Measurements from ENCODE around the gene ACAD10.

Gene ACAD10

GRCh38 chr12:111780166-111780565 lies 94.3 kb downstream of the ACAD10 start:
- DNase-seq = no peak

- DNase-seq = no peak
Observed at GRCh38 chr12:111780615-111781014, 94.8 kb downstream of the ACAD10 start.

DNA sequence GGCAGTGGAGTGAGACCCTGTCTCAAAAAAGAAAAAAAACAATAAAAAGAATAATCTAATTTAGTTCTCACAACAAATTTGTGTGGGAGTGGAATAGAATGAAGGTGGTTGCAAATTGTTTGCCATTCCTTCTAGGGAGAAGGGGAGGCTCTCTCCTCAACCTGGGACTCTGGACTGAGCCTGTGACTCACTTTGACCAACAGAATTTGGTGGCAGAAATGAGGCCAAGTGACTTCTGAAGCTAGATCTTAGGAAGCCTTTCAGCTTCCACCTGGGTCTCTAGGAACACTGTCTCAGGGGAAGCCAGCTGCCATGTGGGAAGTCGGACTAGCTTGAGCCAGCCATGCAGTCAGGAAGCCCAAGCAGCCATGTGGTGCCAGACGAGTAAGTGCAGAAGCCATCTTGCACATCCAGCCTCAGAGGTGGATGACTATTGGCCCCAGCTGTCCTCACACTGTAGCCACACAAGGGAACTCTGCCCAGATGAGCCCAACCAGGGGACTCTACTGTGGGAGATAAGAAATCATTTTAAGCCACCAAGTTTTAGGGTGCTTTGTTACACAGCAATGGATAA lies 95.3 kb downstream of the ACAD10 start:
- no peak for DNase-seq

DNA sequence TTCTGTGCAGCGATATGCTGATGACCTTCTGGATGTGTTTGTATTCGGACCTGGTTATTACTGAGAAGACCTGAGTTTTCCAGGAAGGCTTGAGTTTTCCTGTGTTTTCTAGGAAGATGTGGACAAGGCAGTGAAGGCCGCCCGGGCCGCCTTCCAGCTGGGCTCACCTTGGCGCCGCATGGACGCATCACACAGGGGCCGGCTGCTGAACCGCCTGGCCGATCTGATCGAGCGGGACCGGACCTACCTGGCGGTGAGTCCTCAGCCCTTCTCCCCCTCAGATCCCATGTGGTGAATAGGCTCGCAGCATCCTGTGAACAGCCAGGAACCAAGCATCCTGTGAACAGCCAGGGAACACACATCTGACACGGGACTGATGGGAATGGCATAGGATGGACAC lies 97.2 kb downstream of the ACAD10 start:
- DNase-seq = no peak

- DNase-seq = no peak
Observed at GRCh38 chr12:111784953-111785352, 99.1 kb downstream of the ACAD10 start.

GRCh38 chr12:111785651-111786050 lies 99.8 kb downstream of the ACAD10 start:
- DNase-seq = no peak

- DNase-seq = no peak
Observed at GRCh38 chr12:111788178-111788654, 102.4 kb downstream of the ACAD10 start.

- no peak for DNase-seq
Observed at GRCh38 chr12:111789779-111790178, 103.9 kb downstream of the ACAD10 start.

DNA sequence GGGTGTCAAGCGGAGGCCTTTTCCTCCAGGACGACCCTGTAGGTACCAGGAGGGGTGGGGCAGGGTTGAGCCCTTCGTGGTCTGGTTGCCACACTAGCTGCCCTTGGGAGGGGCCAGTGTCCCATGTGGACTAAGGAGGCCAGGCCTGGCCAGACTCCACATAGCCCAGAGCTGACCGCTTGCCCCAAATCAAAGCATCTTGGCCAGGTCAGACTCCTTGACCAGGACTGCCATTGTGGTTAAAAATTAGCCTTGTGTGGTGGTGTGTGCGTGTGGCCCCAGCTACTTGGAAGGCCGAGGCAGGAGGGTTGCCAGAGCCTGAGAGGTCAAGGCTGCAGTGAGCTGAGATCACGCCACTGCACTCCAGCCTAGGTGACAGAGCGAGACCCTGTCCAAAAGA lies 105.7 kb downstream of the ACAD10 start:
- no peak for DNase-seq

- no peak for DNase-seq
Observed at GRCh38 chr12:111792155-111792855, 106.5 kb downstream of the ACAD10 start.

- DNase-seq = no peak
Observed at GRCh38 chr12:111792856-111793235, 107.0 kb downstream of the ACAD10 start.

- DNase-seq = no peak
Observed at GRCh38 chr12:111798182-111798581, 112.3 kb downstream of the ACAD10 start.

- DNase-seq = no peak
Observed at GRCh38 chr12:111799758-111800157, 113.9 kb downstream of the ACAD10 start.

GRCh38 chr12:111803038-111803626 lies 117.3 kb downstream of the ACAD10 start:
- no peak for DNase-seq

- no peak for DNase-seq
Observed at GRCh38 chr12:111803851-111804250, 118.0 kb downstream of the ACAD10 start.

DNA sequence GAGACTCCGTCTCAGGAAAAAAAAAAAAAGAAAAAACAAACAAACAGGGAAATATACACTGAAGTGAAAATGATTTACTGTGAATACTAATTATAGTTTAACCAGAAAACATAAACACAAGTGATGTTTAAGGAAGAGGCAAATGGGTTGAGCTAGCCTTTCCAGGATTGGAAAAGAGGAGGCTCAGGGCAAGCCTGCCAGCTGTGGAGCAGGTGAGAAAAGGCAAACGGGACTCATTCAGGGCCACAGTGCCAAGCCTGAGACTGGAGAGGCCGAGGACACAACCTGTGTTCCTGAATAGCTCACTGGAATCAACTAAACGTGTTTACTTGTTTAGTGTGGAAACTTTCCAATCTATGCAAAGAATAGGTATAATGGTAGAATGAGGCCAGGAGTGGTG lies 120.5 kb downstream of the ACAD10 start:
- no peak for DNase-seq

All from DMS153 (cell line).